ENCODE measurements around the gene HNRNPUL1.

DNA sequence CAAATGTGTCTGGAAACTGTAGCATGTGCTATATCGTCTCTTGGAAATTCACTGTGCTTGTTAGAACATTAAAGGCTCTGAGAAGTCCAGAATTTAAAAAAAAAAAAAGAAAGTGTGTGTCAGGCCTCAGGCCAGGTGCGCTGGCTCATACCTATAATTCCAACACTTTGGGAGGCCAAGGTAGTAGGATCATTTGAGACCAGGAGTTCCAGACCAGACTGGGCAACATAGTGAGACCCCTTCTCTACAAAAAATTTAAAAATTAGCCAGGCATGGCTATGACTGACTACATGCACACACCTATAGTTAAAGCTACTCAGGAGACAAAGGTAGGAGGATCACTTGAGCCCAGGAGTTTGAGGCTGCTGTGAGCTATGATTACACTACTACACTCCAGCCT lies 4.9 kb downstream of the HNRNPUL1 start:
- TF ChIP-seq POLR2AphosphoS5 (IDR thresholded peaks at IDR 0.05; ENCODE audit: low read depth, low read length) (no peak), TAF1 (IDR thresholded peaks at IDR 0.05; ENCODE audit: borderline replicate concordance, insufficient read depth, low read length) (no peak)
